HEK293 (cell line): ENCODE results near the gene LPAR2.

Source experiments
- CTCF ChIA-PET: fragments of 350-600 bp; formaldehyde crosslinking; extraction: SDS; loops from one replicate; lab custom pipeline; 2021; ENCODE audit warnings: antibody characterized with exemption; lab: Yijun Ruan, JAX
- POLR2A ChIA-PET: fragments of 300-600 bp; formaldehyde crosslinking; extraction: SDS; loops from one replicate; lab custom pipeline; 2020; ENCODE audit warnings: antibody characterized with exemption, inconsistent platforms; lab: Yijun Ruan, JAX
- H3K27ac ChIP-seq: fragments of 200-500 bp; sonication (Bioruptor generic); 2 replicates; pipeline ENCODE4 v1.5.1; 2014; ENCODE audit warnings: low read depth, low read length, control low read depth, inconsistent platforms; ENCODE audit errors: extremely low read depth
- H3K36me3 ChIP-seq, 2 experiments: fragments of 200-500 bp in 1 of 2; sonication (Bioruptor generic) in 1 of 2; 1 replicate in 1 of 2; 2 replicates in 1 of 2; pipeline ENCODE4 v1.5.1; 2014 to 2017; ENCODE audit warnings: inconsistent platforms in 2 of 2, low read length in 2 of 2; ENCODE audit not compliant: control insufficient read depth in 2 of 2, insufficient read depth in 1 of 2
- H3K4me1 ChIP-seq: fragments of 200-500 bp; sonication (Bioruptor generic); 2 replicates; pipeline ENCODE4 v1.5.1; 2014; ENCODE audit warnings: mild to moderate bottlenecking, low read length, inconsistent platforms; ENCODE audit not compliant: control insufficient read depth, insufficient read depth
- H3K4me3 ChIP-seq: 2 replicates; pipeline ENCODE4 v1.5.1; 2011; ENCODE audit warnings: low read depth, mild to moderate bottlenecking, control low read depth, low read length, moderate library complexity
- H3K9me3 ChIP-seq: fragments of 200-500 bp; sonication (Bioruptor generic); 2 replicates; pipeline ENCODE4 v1.5.1; 2014; ENCODE audit warnings: low read depth, low read length, inconsistent platforms; ENCODE audit not compliant: control insufficient read depth, insufficient read depth
- EGR2 ChIP-seq: fragments of 450-650 bp; formaldehyde crosslinking; IDR thresholded peaks from 2 replicates; pipeline ENCODE4 v1.5.1; 2016; ENCODE audit warnings: low read depth, missing biosample characterization, missing genetic modification characterization
- HOXA7 ChIP-seq: sonication (generic); formaldehyde crosslinking; IDR thresholded peaks from 2 replicates; pipeline ENCODE4 v1.8.1; 2022; ENCODE audit warnings: missing genetic modification reagents, borderline replicate concordance
- KLF7 ChIP-seq: fragments of 450-650 bp; formaldehyde crosslinking; IDR thresholded peaks from 2 replicates; pipeline ENCODE4 v1.5.1; 2016; ENCODE audit warnings: missing biosample characterization, missing genetic modification characterization, borderline replicate concordance
- TRIM28 ChIP-seq: IDR thresholded peaks from 2 replicates; pipeline ENCODE4 v1.6.1; 2011; ENCODE audit warnings: low read length, control low read depth, borderline replicate concordance
- ZBTB1 ChIP-seq: fragments of 450-650 bp; formaldehyde crosslinking; IDR thresholded peaks from 2 replicates; pipeline ENCODE4 v1.5.1; 2016; ENCODE audit warnings: missing biosample characterization, missing genetic modification characterization
- ZFHX2 ChIP-seq: fragments of 450-650 bp; formaldehyde crosslinking; conservative IDR thresholded peaks from 2 replicates; pipeline ENCODE4 v1.5.1; 2016; ENCODE audit warnings: missing biosample characterization, missing genetic modification characterization
- ZFP37 ChIP-seq: fragments of 450-650 bp; formaldehyde crosslinking; IDR thresholded peaks from 2 replicates; pipeline ENCODE4 v1.5.1; 2016; ENCODE audit warnings: missing biosample characterization, missing genetic modification characterization
- ZNF146 ChIP-seq: fragments of 450-650 bp; formaldehyde crosslinking; IDR thresholded peaks from 2 replicates; pipeline ENCODE4 v1.5.1; 2016; ENCODE audit warnings: missing biosample characterization, missing genetic modification characterization
- ZNF174 ChIP-seq: fragments of 450-650 bp; formaldehyde crosslinking; IDR thresholded peaks from 2 replicates; pipeline ENCODE4 v1.5.0; 2017; ENCODE audit warnings: missing biosample characterization, mild to moderate bottlenecking, missing genetic modification characterization
- ZNF239 ChIP-seq: fragments of 450-650 bp; formaldehyde crosslinking; IDR thresholded peaks from 2 replicates; pipeline ENCODE4 v1.5.1; 2016; ENCODE audit warnings: missing biosample characterization, missing genetic modification characterization
- ZNF302 ChIP-seq: fragments of 450-650 bp; formaldehyde crosslinking; IDR thresholded peaks from 2 replicates; pipeline ENCODE4 v1.5.1; 2016; ENCODE audit warnings: missing biosample characterization, missing genetic modification characterization, low read depth
- ZNF398 ChIP-seq: fragments of 450-650 bp; formaldehyde crosslinking; IDR thresholded peaks from 2 replicates; pipeline ENCODE4 v1.5.1; 2017; ENCODE audit warnings: missing biosample characterization, missing genetic modification characterization
- ZNF473 ChIP-seq: fragments of 450-650 bp; formaldehyde crosslinking; IDR thresholded peaks from 2 replicates; pipeline ENCODE4 v1.5.1; 2017; ENCODE audit warnings: missing biosample characterization, missing genetic modification characterization
- ZNF530 ChIP-seq: fragments of 450-650 bp; formaldehyde crosslinking; IDR thresholded peaks from 2 replicates; pipeline ENCODE4 v1.5.1; 2016; ENCODE audit warnings: low read depth, missing biosample characterization, missing genetic modification characterization
- ZNF600 ChIP-seq: fragments of 450-650 bp; formaldehyde crosslinking; IDR thresholded peaks from 2 replicates; pipeline ENCODE4 v1.5.1; 2016; ENCODE audit warnings: missing biosample characterization, missing genetic modification characterization
- ZNF645 ChIP-seq: fragments of 450-650 bp; formaldehyde crosslinking; IDR thresholded peaks from 2 replicates; pipeline ENCODE4; 2016; ENCODE audit warnings: missing biosample characterization, missing genetic modification characterization
- ZNF830 ChIP-seq: fragments of 450-650 bp; IDR thresholded peaks from 2 replicates; pipeline ENCODE4 v1.5.0; 2018; ENCODE audit warnings: missing biosample characterization, missing genetic modification characterization, low read depth, mild to moderate bottlenecking, moderate library complexity
- TF ChIP-seq, protein P1 (sequence below): fragments of 450-650 bp; formaldehyde crosslinking; optimal IDR thresholded peaks from 2 replicates; pipeline ENCODE3; 2016; ENCODE audit warnings: missing biosample characterization, mild to moderate bottlenecking, missing genetic modification characterization
- TF ChIP-seq, protein P2 (sequence below): fragments of 450-650 bp; formaldehyde crosslinking; IDR thresholded peaks from 2 replicates; pipeline ENCODE4 v1.5.1; 2016; ENCODE audit warnings: missing biosample characterization, missing genetic modification characterization
- TF ChIP-seq, protein P3 (sequence below): fragments of 450-650 bp; formaldehyde crosslinking; IDR thresholded peaks from 2 replicates; pipeline ENCODE4 v1.5.1; 2016; ENCODE audit warnings: missing biosample characterization, missing genetic modification characterization

LPAR2 gene

GRCh38 chr19:19642506-19643157 lies 14.6 kb upstream of the LPAR2 start:
- Histone ChIP-seq H3K9me3 (no peaks in the 10 kb centered on the region), H3K36me3 (peaks cover 0 to 41% of the 10 kb centered on the region in 2 experiments; a peak in 2 of 3 replicates), H3K4me3 (peak overlapping the region; percentile 81), H3K4me1 (no peaks in the 10 kb centered on the region), H3K27ac (peak overlapping the region; percentile 46; the same call in 1 of the 2 replicates)
- ChIA-PET POLR2A (no interaction called here), CTCF (no interaction called here)
- TF ChIP-seq KLF7 = no peak
- TF ChIP-seq HOXA7 (CRISPR knock-in tag) = no peak
- TF ChIP-seq ZFHX2 (tag by site-specific recombination) = peak; percentile 44; the same call in 1 of the 2 replicates
- TF ChIP-seq ZNF398 (tag by site-specific recombination) = peak; percentile 76

- Histone ChIP-seq H3K4me1 (no peaks in the 10 kb centered on the region), H3K4me3 (no peak overlapping the region), H3K27ac (no peak overlapping the region), H3K36me3 (peaks cover 0 to 39% of the 10 kb centered on the region in 2 experiments; a peak in 2 of 3 replicates), H3K9me3 (no peaks in the 10 kb centered on the region)
- ChIA-PET CTCF (no interaction called here), POLR2A (no interaction called here)
- no peak for TF ChIP-seq ZNF239 (tag by site-specific recombination)
- TF ChIP-seq ZNF830 = no peak
- no peak for TF ChIP-seq ZNF398 (tag by site-specific recombination)
- TF ChIP-seq ZBTB1 (tag by site-specific recombination) = no peak
- TF ChIP-seq ZNF146 (tag by site-specific recombination) = no peak
- no peak for TF ChIP-seq ZFHX2 (tag by site-specific recombination)
- no peak for TF ChIP-seq ZNF530 (tag by site-specific recombination)
- no peak for TF ChIP-seq TRIM28
- no peak for TF ChIP-seq ZNF174 (tag by site-specific recombination)
- TF ChIP-seq ZNF600 (tag by site-specific recombination) = no peak
These were observed 9.7 kb upstream of the LPAR2 start for GRCh38 chr19:19637523-19638251.

DNA sequence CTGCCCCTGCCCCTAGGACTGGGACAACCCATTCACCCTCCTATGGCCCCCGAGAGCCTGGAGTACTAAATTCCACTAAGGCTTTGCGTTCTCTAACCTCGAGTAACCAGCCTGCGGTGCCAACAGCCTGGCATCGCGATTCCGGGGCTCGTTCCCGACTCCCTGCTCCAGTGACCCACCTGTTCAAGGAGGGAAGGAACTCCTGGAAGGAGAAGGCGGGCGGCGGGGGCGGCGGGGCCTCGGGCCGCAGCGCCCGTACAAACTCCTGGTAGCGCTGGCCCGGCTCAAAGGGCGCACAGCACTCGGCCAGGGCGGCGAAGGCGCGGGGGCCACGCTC lies 9.1 kb upstream of the LPAR2 start:
- no peaks in the 10 kb centered on the region for H3K4me1 ChIP-seq
- no peak overlapping the region for H3K27ac ChIP-seq
- no peak overlapping the region for H3K4me3 ChIP-seq
- POLR2A ChIA-PET = no interaction called here
- H3K9me3 ChIP-seq = no peaks in the 10 kb centered on the region
- peaks cover 0 to 43% of the 10 kb centered on the region in 2 experiments; a peak in 2 of 3 replicates for H3K36me3 ChIP-seq
- CTCF ChIA-PET = no interaction called here
- TF ChIP-seq, protein P1, sequence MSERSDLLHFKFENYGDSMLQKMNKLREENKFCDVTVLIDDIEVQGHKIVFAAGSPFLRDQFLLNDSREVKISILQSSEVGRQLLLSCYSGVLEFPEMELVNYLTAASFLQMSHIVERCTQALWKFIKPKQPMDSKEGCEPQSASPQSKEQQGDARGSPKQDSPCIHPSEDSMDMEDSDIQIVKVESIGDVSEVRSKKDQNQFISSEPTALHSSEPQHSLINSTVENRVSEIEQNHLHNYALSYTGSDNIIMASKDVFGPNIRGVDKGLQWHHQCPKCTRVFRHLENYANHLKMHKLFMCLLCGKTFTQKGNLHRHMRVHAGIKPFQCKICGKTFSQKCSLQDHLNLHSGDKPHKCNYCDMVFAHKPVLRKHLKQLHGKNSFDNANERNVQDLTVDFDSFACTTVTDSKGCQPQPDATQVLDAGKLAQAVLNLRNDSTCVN (tag by site-specific recombination) = no peak
- TF ChIP-seq, protein P2, sequence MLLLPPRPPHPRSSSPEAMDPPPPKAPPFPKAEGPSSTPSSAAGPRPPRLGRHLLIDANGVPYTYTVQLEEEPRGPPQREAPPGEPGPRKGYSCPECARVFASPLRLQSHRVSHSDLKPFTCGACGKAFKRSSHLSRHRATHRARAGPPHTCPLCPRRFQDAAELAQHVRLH (tag by site-specific recombination) = no peak
- TF ChIP-seq EGR2 (tag by site-specific recombination) = no peak
- no peak for TF ChIP-seq ZNF645
- TF ChIP-seq ZFP37 = no peak
- TF ChIP-seq, protein P3, sequence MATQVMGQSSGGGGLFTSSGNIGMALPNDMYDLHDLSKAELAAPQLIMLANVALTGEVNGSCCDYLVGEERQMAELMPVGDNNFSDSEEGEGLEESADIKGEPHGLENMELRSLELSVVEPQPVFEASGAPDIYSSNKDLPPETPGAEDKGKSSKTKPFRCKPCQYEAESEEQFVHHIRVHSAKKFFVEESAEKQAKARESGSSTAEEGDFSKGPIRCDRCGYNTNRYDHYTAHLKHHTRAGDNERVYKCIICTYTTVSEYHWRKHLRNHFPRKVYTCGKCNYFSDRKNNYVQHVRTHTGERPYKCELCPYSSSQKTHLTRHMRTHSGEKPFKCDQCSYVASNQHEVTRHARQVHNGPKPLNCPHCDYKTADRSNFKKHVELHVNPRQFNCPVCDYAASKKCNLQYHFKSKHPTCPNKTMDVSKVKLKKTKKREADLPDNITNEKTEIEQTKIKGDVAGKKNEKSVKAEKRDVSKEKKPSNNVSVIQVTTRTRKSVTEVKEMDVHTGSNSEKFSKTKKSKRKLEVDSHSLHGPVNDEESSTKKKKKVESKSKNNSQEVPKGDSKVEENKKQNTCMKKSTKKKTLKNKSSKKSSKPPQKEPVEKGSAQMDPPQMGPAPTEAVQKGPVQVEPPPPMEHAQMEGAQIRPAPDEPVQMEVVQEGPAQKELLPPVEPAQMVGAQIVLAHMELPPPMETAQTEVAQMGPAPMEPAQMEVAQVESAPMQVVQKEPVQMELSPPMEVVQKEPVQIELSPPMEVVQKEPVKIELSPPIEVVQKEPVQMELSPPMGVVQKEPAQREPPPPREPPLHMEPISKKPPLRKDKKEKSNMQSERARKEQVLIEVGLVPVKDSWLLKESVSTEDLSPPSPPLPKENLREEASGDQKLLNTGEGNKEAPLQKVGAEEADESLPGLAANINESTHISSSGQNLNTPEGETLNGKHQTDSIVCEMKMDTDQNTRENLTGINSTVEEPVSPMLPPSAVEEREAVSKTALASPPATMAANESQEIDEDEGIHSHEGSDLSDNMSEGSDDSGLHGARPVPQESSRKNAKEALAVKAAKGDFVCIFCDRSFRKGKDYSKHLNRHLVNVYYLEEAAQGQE (tag by site-specific recombination) = no peak
- no peak for TF ChIP-seq ZNF473 (tag by site-specific recombination)
- no peak for TF ChIP-seq ZNF302 (tag by site-specific recombination)
